GM12892 (cell line): Measurements from ENCODE around the gene GBF1.

Experiments
- POLR2A ChIP-seq: IDR thresholded peaks from 2 replicates; pipeline ENCODE4 v1.6.1; 2011; ENCODE audit warnings: low read depth, low read length, control low read depth
- POLR2AphosphoS5 ChIP-seq: IDR thresholded peaks from 2 replicates; pipeline ENCODE4 v1.6.1; 2011; ENCODE audit warnings: low read depth, low read length, control low read depth

DNA sequence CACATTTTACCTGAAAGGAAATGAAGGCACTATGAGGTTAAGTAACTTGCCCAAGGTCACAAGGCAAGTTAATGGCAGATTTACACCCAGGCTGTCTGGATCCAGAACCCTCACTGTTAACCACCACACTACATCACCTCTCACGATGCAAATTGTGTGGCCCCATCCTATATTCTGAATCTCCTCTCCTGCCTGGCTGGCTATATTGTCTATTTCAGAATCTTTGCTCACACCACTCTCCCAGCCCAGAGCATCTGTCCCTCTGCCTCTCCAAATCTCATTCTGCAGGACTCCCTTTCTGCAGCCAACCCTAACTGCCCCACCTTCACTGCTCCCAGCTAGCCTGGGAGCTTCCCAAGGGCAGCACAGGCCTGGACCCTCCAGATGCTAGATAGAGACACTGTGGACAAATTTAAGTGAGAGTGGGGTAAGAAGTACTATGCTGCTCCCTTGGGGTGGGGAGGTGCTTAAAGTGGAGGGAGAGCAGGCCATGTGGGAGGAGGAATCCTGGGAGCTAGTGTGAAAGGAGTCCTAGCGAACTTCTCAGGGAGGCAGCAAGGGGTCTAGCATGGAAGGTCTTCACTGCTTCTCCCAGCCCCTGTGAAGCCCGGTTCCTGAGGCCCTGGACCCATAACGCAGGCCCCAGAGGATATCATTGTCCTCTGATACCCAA, 186.3 kb downstream of the GBF1 start:
- TF ChIP-seq POLR2A (no peak), POLR2AphosphoS5 (no peak)
